ENCODE results near the gene ENAH.

Gene ENAH

DNA sequence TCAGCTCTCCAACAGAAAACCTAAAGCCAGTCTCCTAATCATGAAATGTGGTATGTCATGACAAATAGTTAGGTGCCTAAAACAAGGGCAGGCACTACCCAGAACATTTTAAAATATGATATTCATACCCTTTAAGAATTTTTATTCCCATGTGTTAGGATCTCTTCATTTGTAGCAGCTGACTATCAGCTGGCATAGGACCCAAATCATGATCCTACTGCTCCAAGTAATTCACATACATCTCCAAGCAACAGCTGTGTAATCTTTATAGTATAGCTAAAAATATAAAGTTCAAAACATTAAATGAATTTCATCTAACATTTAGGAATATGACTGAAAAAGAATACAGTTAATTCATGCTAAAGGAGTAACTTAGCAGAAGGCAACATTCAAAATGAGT lies 57.5 kb downstream of the ENAH start:
- no peak for TF ChIP-seq POLR2A (IDR thresholded peaks at IDR 0.05; ENCODE audit: low read depth, low read length)
- FAIRE-seq (no peak), DNase-seq (ENCODE audit: insufficient read length, low spot score) (no peak)

- no peak for TF ChIP-seq POLR2A (IDR thresholded peaks at IDR 0.05; ENCODE audit: low read depth, low read length)
- no peak for FAIRE-seq
- DNase-seq (ENCODE audit: insufficient read length, low spot score), result no peak
These were observed 59.5 kb downstream of the ENAH start for GRCh38 chr1:225593414-225593813.

DNA sequence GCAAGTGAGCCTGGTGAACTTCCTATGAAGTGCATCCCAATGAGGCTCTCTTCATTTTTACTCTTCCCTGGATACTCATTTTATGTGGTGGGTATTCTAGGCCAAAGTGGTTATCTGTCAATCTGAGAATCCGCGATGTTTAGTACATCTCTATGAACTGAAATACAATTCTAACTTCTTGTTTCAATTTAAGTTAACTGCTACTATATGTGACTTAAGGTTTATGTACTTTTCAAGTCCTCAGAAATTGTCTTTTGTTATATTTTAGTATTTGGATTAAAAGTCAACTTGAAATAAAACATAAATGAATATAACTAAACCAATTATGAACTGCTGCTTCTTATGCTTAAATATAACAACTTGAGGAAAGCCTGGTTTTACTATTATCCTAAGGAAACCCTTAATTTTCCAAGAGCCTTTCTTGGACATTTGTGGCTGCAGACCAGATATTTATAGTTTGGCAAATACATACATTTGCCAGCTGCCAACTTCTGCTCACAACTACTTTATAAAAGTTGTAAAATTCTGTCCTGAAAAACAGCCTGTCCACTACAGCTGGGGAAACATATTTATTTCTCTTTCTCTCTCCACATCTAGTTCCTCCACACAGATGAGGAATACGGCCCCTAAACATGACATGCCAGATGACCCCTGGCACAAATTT lies 60.4 kb downstream of the ENAH start:
- FAIRE-seq (no peak), DNase-seq (ENCODE audit: insufficient read length, low spot score) (no peak)
- TF ChIP-seq POLR2A (IDR thresholded peaks at IDR 0.05; ENCODE audit: low read depth, low read length), result no peak

GRCh38 chr1:225587310-225587709 lies 65.6 kb downstream of the ENAH start:
- FAIRE-seq (no peak), DNase-seq (ENCODE audit: insufficient read length, low spot score) (no peak)
- no peak for TF ChIP-seq POLR2A (IDR thresholded peaks at IDR 0.05; ENCODE audit: low read depth, low read length)

DNA sequence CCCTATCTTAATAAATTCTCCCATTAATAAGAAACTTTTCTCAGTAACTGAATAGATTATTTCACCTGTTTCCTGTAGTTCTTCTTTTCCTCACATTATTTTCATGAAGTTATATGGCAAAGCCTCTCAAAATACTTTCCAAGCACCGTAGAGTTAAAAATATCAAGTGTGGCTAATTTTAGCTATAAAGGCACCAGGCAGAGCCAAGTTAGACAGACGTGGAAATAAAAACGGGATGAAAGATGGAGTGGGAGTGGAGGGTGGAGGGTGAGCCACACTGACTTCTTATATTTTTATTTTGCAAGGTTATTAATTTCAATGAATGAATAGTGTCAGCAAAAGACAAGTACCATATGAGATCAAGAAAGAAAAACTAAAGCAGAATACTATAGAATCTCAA lies 71.7 kb downstream of the ENAH start:
- DNase-seq (ENCODE audit: insufficient read length, low spot score) (no peak), FAIRE-seq (no peak)
- TF ChIP-seq POLR2A (IDR thresholded peaks at IDR 0.05; ENCODE audit: low read depth, low read length), result no peak

DNA sequence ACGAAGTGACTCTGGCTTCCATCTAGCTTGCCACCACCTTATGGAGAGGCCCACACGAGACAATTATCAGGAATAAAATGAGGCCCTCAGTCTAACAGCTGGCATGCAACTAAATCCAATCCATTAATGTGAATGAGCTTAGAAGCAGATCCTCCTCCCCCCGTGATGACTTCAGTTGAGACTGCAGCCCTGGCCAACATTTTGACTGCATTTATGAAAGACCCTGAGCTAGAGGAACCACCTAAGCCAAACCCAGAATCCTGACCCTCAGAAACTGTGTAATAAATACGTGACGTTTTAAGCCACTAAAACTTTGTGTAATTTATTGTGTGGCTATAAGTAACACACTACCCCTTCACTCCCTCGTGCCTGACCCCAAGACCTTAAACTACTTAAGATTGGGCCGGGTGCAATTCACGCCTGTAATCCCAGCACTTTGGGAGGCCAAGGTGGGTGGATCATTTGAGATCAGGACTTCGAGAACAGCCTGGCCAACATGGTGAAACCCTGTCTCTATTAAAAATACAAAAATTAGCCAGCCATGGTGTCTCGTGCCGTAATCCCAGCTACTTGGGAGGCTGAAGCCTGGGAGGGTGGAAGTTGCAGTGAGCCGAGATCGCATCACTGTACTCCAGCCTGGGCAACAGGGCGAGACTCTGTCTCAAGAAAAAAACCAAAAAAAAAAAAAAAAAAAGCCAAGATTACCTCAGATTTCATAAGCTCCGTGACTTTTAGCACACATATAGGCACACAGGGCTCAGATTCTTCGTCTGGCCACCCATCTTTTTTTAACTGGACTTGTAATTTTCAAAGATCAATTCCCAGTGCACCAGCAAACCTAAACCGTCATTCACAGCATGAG lies 72.5 kb downstream of the ENAH start:
- no peak for TF ChIP-seq POLR2A (IDR thresholded peaks at IDR 0.05; ENCODE audit: low read depth, low read length)
- DNase-seq (ENCODE audit: insufficient read length, low spot score) (no peak), FAIRE-seq (no peak)

GRCh38 chr1:225578251-225578977 lies 74.5 kb downstream of the ENAH start:
- FAIRE-seq (no peak), DNase-seq (ENCODE audit: insufficient read length, low spot score) (no peak)
- no peak for TF ChIP-seq POLR2A (IDR thresholded peaks at IDR 0.05; ENCODE audit: low read depth, low read length)

GRCh38 chr1:225577241-225577640 lies 75.7 kb downstream of the ENAH start:
- DNase-seq (ENCODE audit: insufficient read length, low spot score), result no peak
- TF ChIP-seq POLR2A (IDR thresholded peaks at IDR 0.05; ENCODE audit: low read depth, low read length), result no peak
- FAIRE-seq, result no peak

DNA sequence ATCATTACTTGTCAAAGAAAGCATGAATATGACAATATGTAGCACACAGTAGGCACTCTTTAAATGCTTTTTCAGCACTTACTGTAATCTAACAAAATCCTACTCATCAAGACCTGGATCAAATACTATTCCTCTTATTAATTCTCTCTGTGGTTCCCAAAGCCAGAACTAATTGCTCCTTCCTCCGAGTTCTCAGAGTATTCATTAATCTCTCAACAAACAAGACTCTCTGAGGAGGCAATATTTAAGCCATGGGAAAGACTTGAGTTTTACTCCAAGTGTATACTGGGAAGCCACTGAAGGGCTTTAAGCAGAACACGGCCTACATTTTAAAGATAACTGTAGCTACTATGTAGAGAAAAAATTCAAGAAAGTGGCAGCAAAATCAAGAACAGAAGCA lies 79.7 kb downstream of the ENAH start:
- DNase-seq (ENCODE audit: insufficient read length, low spot score), result no peak
- no peak for FAIRE-seq
- TF ChIP-seq POLR2A (IDR thresholded peaks at IDR 0.05; ENCODE audit: low read depth, low read length), result no peak

- TF ChIP-seq POLR2A (IDR thresholded peaks at IDR 0.05; ENCODE audit: low read depth, low read length), result no peak
- FAIRE-seq, result no peak
- no peak for DNase-seq (ENCODE audit: insufficient read length, low spot score)
These were observed 80.5 kb downstream of the ENAH start for GRCh38 chr1:225572422-225572821.

- DNase-seq (ENCODE audit: insufficient read length, low spot score) (no peak), FAIRE-seq (no peak)
- TF ChIP-seq POLR2A (IDR thresholded peaks at IDR 0.05; ENCODE audit: low read depth, low read length), result no peak
These were observed 85.1 kb downstream of the ENAH start for GRCh38 chr1:225567789-225568188.

- TF ChIP-seq POLR2A (IDR thresholded peaks at IDR 0.05; ENCODE audit: low read depth, low read length), result no peak
- no peak for DNase-seq (ENCODE audit: insufficient read length, low spot score)
- FAIRE-seq, result no peak
These were observed 87.1 kb downstream of the ENAH start for GRCh38 chr1:225565847-225566246.

DNA sequence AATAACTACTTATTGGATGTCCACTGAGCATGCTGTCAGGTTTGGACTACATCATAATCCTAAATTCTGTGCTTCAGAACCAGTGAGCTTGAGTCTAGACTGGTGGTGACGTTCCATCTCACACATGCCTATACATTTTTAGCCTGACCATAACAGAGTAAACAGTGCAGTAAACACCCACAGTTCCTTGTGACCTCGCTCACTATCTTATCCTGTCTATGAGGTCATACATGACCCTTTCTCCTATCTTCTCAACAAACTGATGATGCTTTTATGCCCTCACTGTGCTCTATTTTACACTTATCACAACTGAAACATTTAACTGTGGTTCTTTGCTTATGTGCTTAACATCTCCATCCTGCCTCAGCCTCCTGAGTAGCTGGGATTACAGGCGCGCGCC lies 91.2 kb downstream of the ENAH start:
- DNase-seq (ENCODE audit: insufficient read length, low spot score), result no peak
- FAIRE-seq, result no peak
- no peak for TF ChIP-seq POLR2A (IDR thresholded peaks at IDR 0.05; ENCODE audit: low read depth, low read length)

DNA sequence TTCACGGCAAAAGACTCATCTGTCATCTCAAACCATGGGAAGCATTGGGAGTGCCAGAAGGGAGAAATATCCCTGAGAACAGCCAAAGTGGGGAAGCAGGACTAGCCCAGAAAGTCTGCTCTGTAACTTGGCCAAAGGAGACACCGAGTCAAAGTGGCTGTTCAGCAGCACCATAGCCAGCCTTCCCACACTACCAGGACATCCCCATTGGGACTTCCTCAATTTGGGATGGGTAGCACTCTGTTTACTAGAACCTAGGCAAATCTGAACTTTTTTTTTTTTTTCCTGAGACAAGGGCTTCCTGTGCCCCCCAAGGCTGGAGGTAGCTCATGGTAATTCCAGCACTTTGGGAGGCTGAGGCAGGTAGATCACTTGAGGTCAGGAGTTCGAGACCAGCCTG lies 93.0 kb downstream of the ENAH start:
- no peak for TF ChIP-seq POLR2A (IDR thresholded peaks at IDR 0.05; ENCODE audit: low read depth, low read length)
- no peak for FAIRE-seq

More for the DNA sequence above, 93.0 kb downstream of the ENAH start:
- DNase-seq (ENCODE audit: insufficient read length, low spot score), result no peak

Measured in H54 (cell line).